GM12873 (cell line): Measurements from ENCODE around the gene PPP1R37.

Source experiments
- CTCF ChIP-seq: IDR thresholded peaks from 2 replicates; pipeline ENCODE4 v1.5.1; 2012; ENCODE audit warnings: low read depth, mild to moderate bottlenecking, moderate library complexity, low read length, control low read depth; ENCODE audit not compliant: insufficient read depth; ENCODE audit errors: missing control alignments

The PPP1R37 gene

GRCh38 chr19:45051929-45052579, 40.9 kb upstream of the PPP1R37 start:
- no peak for TF ChIP-seq CTCF

GRCh38 chr19:45056831-45057230, 36.1 kb upstream of the PPP1R37 start:
- no peak for TF ChIP-seq CTCF

- TF ChIP-seq CTCF, result no peak
These were observed 35.5 kb upstream of the PPP1R37 start for GRCh38 chr19:45057444-45057843.

- TF ChIP-seq CTCF, result no peak
These were observed 34.3 kb upstream of the PPP1R37 start for GRCh38 chr19:45058622-45059159.

- TF ChIP-seq CTCF, result peak; percentile 95
These were observed 33.6 kb upstream of the PPP1R37 start for GRCh38 chr19:45059258-45059965.

- no peak for TF ChIP-seq CTCF
These were observed 31.0 kb upstream of the PPP1R37 start for GRCh38 chr19:45061965-45062364.
